ENCODE measurements around the gene STRA6.

DNA sequence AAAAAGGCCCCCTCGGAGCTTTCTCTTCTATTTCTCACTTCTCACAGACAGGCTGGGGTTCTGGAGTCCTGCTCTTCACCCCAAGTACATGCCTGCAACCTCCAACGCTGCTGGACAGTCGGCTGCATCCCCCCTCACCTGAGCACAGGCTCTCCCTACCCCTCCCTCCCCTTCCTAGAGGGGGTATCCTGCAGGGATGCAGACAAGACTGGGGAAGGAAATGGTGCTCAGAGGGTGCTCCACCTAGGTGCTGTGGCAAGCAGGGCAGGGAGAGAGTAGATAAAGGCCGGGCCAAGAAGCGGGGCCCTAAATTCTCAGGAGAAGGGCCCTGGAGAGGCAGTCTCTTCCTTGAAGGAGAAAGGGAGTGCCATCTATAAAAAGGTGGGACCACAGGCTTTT is 7.0 kb upstream of the STRA6 start:
- TF ChIP-seq, protein P1, sequence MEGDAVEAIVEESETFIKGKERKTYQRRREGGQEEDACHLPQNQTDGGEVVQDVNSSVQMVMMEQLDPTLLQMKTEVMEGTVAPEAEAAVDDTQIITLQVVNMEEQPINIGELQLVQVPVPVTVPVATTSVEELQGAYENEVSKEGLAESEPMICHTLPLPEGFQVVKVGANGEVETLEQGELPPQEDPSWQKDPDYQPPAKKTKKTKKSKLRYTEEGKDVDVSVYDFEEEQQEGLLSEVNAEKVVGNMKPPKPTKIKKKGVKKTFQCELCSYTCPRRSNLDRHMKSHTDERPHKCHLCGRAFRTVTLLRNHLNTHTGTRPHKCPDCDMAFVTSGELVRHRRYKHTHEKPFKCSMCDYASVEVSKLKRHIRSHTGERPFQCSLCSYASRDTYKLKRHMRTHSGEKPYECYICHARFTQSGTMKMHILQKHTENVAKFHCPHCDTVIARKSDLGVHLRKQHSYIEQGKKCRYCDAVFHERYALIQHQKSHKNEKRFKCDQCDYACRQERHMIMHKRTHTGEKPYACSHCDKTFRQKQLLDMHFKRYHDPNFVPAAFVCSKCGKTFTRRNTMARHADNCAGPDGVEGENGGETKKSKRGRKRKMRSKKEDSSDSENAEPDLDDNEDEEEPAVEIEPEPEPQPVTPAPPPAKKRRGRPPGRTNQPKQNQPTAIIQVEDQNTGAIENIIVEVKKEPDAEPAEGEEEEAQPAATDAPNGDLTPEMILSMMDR (IDR thresholded peaks at IDR 0.05 in 8 of 11, conservative IDR thresholded peaks at IDR 0.05 in 3 of 11): no peak
- no peak for TF ChIP-seq POLR2AphosphoS5 (IDR thresholded peaks at IDR 0.05)

Data from spleen (tissue), 7 donors.